ENCODE results near the gene RASGRF2. TPM values are rescaled to one million over a fixed set of nuclear protein-coding genes. Genes with fewer than 3 reads are reported as not detected.

RASGRF2 gene
- total and polyA plus RNA-seq, 9 of the 15 experiments (the other 6 are each of a cell fraction or from before 2014, with no cell fraction given), result 0.01 to 0.22 (median 0.08) TPM; not detected in 2

DNA sequence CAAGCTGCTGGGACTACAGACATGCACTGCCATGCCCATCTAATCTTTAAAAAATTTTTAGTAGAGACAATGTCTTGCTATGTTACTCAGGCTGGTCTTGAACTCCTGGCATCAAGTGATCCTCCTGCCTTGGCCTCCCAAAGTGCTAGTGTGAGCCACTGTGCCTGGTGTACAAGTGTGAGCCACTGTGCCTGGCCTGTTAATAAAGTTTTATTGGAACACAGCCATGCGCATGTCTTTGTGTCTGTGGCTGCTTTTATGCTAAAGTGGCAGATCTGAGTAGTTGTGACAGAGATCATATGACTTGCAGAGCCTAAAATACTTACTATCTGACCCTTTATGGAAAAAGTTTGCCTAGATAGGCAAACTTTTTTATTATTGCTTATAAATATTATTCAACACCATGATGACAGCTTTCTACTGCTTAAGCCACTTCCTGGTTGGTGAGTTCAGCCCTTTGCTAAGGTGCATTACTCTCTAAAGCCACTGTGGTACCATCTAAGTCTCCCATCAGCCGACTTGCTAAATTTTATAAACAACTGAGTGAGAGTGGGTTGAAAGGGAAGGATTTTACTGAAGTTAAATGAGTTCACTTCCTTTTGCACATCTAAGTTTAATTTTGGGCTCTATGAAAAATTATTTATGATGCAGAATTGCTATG lies 133.5 kb downstream of the RASGRF2 start:
- ATAC-seq, result no peak
- no peaks in the 10 kb centered on the region for H3K79me2 ChIP-seq (ENCODE audit: control insufficient read depth, insufficient read depth, low read length)
- H3K4me1 ChIP-seq (replicated peaks in 1 of 2; ENCODE audit: control insufficient read depth in 2 of 2, insufficient read depth in 2 of 2, low read length in 2 of 2), result no peaks in the 10 kb centered on the region
- no peaks in the 10 kb centered on the region for H3K9me3 ChIP-seq (replicated peaks; ENCODE audit: control insufficient read depth, insufficient read depth, low read depth, low read length)
- no peak for DNase-seq (ENCODE audit: extremely low read depth in 1 of 4, low spot score in 3 of 4)
- no peak overlapping the region for H3K4me2 ChIP-seq (ENCODE audit: insufficient read depth, low read length)
- CTCF ChIA-PET (ENCODE audit: low intra/inter-chr PET ratio), result no interaction called here
- FAIRE-seq, result no peak
- H3K36me3 ChIP-seq (ENCODE audit: control insufficient read depth, insufficient read depth, low read length), result no peaks in the 10 kb centered on the region
- POLR2A ChIA-PET, result interaction anchor here (1.0 kb wide), 1 partner anchor 10 kb away, joined by 3 read pairs; no protein-coding TSS in a partner anchor
- H3K27me3 ChIP-seq (ENCODE audit: control insufficient read depth in 2 of 2, insufficient read depth in 2 of 2, low read length in 2 of 2), result peaks cover 0 to 3% of the 10 kb centered on the region in 2 experiments; a peak in 1 of 5 replicates
- H3K9me1 ChIP-seq (ENCODE audit: control insufficient read depth, insufficient read depth, low read length), result no peaks in the 10 kb centered on the region
- H4K20me1 ChIP-seq (replicated peaks; ENCODE audit: control insufficient read depth, insufficient read depth, low read length), result no peaks in the 10 kb centered on the region
- no TSS peak for BruUV-seq (replicated peaks)
- intact Hi-C loops (cut with micrococcal nuclease), result no loop called here
- H3K9ac ChIP-seq (ENCODE audit: insufficient read depth in 1 of 2, low read depth in 2 of 2, low read length in 2 of 2), result no peak overlapping the region
- in situ Hi-C loops (cut with MboI), result no loop called here
- no peak overlapping the region for H3K27ac ChIP-seq (ENCODE audit: extremely low read depth, low read depth, low read length)
- WGBS (ENCODE audit: insufficient coverage, low coverage, missing lambda C conversion rate), result 0% methylated on average over 2 of the region's 2 CpGs
- H2AFZ ChIP-seq (ENCODE audit: low read depth, low read length), result no peak overlapping the region
- H3K4me3 ChIP-seq, result no peak overlapping the region
- TF ChIP-seq, protein P1, sequence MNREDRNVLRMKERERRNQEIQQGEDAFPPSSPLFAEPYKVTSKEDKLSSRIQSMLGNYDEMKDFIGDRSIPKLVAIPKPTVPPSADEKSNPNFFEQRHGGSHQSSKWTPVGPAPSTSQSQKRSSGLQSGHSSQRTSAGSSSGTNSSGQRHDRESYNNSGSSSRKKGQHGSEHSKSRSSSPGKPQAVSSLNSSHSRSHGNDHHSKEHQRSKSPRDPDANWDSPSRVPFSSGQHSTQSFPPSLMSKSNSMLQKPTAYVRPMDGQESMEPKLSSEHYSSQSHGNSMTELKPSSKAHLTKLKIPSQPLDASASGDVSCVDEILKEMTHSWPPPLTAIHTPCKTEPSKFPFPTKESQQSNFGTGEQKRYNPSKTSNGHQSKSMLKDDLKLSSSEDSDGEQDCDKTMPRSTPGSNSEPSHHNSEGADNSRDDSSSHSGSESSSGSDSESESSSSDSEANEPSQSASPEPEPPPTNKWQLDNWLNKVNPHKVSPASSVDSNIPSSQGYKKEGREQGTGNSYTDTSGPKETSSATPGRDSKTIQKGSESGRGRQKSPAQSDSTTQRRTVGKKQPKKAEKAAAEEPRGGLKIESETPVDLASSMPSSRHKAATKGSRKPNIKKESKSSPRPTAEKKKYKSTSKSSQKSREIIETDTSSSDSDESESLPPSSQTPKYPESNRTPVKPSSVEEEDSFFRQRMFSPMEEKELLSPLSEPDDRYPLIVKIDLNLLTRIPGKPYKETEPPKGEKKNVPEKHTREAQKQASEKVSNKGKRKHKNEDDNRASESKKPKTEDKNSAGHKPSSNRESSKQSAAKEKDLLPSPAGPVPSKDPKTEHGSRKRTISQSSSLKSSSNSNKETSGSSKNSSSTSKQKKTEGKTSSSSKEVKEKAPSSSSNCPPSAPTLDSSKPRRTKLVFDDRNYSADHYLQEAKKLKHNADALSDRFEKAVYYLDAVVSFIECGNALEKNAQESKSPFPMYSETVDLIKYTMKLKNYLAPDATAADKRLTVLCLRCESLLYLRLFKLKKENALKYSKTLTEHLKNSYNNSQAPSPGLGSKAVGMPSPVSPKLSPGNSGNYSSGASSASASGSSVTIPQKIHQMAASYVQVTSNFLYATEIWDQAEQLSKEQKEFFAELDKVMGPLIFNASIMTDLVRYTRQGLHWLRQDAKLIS (CRISPR knock-in tag; IDR thresholded peaks at IDR 0.05), result no peak
- TF ChIP-seq, protein P2, sequence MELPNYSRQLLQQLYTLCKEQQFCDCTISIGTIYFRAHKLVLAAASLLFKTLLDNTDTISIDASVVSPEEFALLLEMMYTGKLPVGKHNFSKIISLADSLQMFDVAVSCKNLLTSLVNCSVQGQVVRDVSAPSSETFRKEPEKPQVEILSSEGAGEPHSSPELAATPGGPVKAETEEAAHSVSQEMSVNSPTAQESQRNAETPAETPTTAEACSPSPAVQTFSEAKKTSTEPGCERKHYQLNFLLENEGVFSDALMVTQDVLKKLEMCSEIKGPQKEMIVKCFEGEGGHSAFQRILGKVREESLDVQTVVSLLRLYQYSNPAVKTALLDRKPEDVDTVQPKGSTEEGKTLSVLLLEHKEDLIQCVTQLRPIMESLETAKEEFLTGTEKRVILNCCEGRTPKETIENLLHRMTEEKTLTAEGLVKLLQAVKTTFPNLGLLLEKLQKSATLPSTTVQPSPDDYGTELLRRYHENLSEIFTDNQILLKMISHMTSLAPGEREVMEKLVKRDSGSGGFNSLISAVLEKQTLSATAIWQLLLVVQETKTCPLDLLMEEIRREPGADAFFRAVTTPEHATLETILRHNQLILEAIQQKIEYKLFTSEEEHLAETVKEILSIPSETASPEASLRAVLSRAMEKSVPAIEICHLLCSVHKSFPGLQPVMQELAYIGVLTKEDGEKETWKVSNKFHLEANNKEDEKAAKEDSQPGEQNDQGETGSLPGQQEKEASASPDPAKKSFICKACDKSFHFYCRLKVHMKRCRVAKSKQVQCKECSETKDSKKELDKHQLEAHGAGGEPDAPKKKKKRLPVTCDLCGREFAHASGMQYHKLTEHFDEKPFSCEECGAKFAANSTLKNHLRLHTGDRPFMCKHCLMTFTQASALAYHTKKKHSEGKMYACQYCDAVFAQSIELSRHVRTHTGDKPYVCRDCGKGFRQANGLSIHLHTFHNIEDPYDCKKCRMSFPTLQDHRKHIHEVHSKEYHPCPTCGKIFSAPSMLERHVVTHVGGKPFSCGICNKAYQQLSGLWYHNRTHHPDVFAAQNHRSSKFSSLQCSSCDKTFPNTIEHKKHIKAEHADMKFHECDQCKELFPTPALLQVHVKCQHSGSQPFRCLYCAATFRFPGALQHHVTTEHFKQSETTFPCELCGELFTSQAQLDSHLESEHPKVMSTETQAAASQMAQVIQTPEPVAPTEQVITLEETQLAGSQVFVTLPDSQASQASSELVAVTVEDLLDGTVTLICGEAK (IDR thresholded peaks at IDR 0.05), result peak; percentile 94
- TF ChIP-seq, protein P2 (CRISPR knock-in tag; IDR thresholded peaks at IDR 0.05), result peak; percentile 87
- TF ChIP-seq, protein P3, sequence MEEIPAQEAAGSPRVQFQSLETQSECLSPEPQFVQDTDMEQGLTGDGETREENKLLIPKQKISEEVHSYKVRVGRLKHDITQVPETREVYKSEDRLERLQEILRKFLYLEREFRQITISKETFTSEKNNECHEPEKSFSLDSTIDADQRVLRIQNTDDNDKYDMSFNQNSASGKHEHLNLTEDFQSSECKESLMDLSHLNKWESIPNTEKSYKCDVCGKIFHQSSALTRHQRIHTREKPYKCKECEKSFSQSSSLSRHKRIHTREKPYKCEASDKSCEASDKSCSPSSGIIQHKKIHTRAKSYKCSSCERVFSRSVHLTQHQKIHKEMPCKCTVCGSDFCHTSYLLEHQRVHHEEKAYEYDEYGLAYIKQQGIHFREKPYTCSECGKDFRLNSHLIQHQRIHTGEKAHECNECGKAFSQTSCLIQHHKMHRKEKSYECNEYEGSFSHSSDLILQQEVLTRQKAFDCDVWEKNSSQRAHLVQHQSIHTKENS (CRISPR knock-in tag; IDR thresholded peaks at IDR 0.05), result no peak
- no peak for TF ChIP-seq KAT2B (IDR thresholded peaks at IDR 0.05; ENCODE audit: low read depth, low read length)
- TF ChIP-seq HDAC3 (IDR thresholded peaks at IDR 0.05; ENCODE audit: borderline replicate concordance, partially characterized antibody), result no peak

Measured in K562 (cell line).